Karpas-422 (cell line): ENCODE results near the gene DESI1. TPM values are rescaled to one million over a fixed set of nuclear protein-coding genes. Genes with fewer than 3 reads are reported as not detected.
"Not testable (repeated sequence)": the region's sequence is repeated elsewhere in the genome, so short reads cannot be mapped to it uniquely, and the experiment has no call there.

Experiments used
- DNase-seq: peaks from one replicate; pipeline ENCODE4 v3.0.0-alpha.2; 2015
- H2AFZ ChIP-seq: fragments of 200-600 bp; sonication (generic); 2 replicates; pipeline ENCODE4 v1.6.1; 2014; ENCODE audit warnings: antibody characterized with exemption, low read length, mixed read lengths
- H3K27ac ChIP-seq: fragments of 200-600 bp; sonication (generic); 2 replicates; pipeline ENCODE4 v1.5.1; 2014; ENCODE audit warnings: mild to moderate bottlenecking, low read length, moderate library complexity
- H3K27me3 ChIP-seq: fragments of 200-600 bp; sonication (generic); 2 replicates; pipeline ENCODE4 v1.6.1; 2014; ENCODE audit warnings: low read length, mixed read lengths
- H3K36me3 ChIP-seq: fragments of 200-600 bp; sonication (generic); 2 replicates; pipeline ENCODE4 v1.6.1; 2014; ENCODE audit warnings: low read length, mixed read lengths; ENCODE audit not compliant: insufficient read depth
- H3K4me1 ChIP-seq: fragments of 200-600 bp; sonication (generic); 2 replicates; pipeline ENCODE4 v1.6.1; 2014; ENCODE audit warnings: mild to moderate bottlenecking, low read length, mixed read lengths
- H3K4me2 ChIP-seq: fragments of 200-600 bp; sonication (generic); 2 replicates; pipeline ENCODE4 v1.6.1; 2014; ENCODE audit warnings: low read length, low read depth, mild to moderate bottlenecking; ENCODE audit not compliant: poor library complexity, severe bottlenecking
- H3K4me3 ChIP-seq: fragments of 200-600 bp; sonication (generic); 2 replicates; pipeline ENCODE4 v1.5.1; 2014; ENCODE audit warnings: mild to moderate bottlenecking, antibody characterized with exemption, low read length, mixed read lengths
- H3K79me2 ChIP-seq: fragments of 200-600 bp; sonication (generic); 2 replicates; pipeline ENCODE4 v1.6.1; 2014; ENCODE audit warnings: mild to moderate bottlenecking, low read length, mixed read lengths
- H3K9ac ChIP-seq: fragments of 200-600 bp; sonication (generic); 2 replicates; pipeline ENCODE4 v1.6.0; 2014; ENCODE audit warnings: low read length
- H3K9me2 ChIP-seq: fragments of 200-600 bp; sonication (generic), shearing (Covaris generic); replicated peaks from 2 replicates; pipeline ENCODE4 v1.6.0; 2014; ENCODE audit warnings: mild to moderate bottlenecking, low read length, moderate library complexity; ENCODE audit not compliant: insufficient read depth
- H3K9me3 ChIP-seq: fragments of 300-700, 200-600 bp; sonication (generic); 2 replicates; pipeline ENCODE4 v1.6.1; 2014; ENCODE audit warnings: low read length, mixed read lengths
- H4K20me1 ChIP-seq: fragments of 200-600 bp; sonication (generic); 2 replicates; pipeline ENCODE4 v1.6.1; 2014; ENCODE audit warnings: mild to moderate bottlenecking, antibody characterized with exemption, low read length, low read depth; ENCODE audit not compliant: insufficient read depth
- total RNA-seq: library from RNA; depleted of rRNA; stranded (reverse); fragments of >200 nt; shearing (Covaris generic); gene quantifications from 2 replicates; pipeline ENCODE4 v1.2.3, GENCODE V29; 2014; ENCODE audit warnings: low replicate concordance

The DESI1 gene
- total RNA-seq, 1 experiment from 2014 or later, result 76.0 TPM

GRCh38 chr22:41578818-41579217 lies 42.0 kb downstream of the DESI1 start:
- H3K9me3 ChIP-seq, result no peaks in the 10 kb centered on the region
- H3K9ac ChIP-seq, result no peak overlapping the region
- H3K27me3 ChIP-seq, result no peaks in the 10 kb centered on the region
- no peaks in the 10 kb centered on the region for H3K9me2 ChIP-seq
- no peaks in the 10 kb centered on the region for H4K20me1 ChIP-seq
- H2AFZ ChIP-seq, result no peak overlapping the region
- no peak for DNase-seq
- no peaks in the 10 kb centered on the region for H3K79me2 ChIP-seq
- no peaks in the 10 kb centered on the region; the same call in 1 of the 2 replicates for H3K36me3 ChIP-seq
- no peak overlapping the region for H3K27ac ChIP-seq
- no peaks in the 10 kb centered on the region for H3K4me1 ChIP-seq
- H3K4me3 ChIP-seq, result no peak overlapping the region
- no peak overlapping the region for H3K4me2 ChIP-seq

- Histone ChIP-seq H3K9me3 (no peaks in the 10 kb centered on the region), H3K79me2 (no peaks in the 10 kb centered on the region), H3K9ac (no peak overlapping the region), H3K9me2 (no peaks in the 10 kb centered on the region), H4K20me1 (no peaks in the 10 kb centered on the region), H3K4me1 (no peaks in the 10 kb centered on the region), H2AFZ (no peak overlapping the region), H3K27ac (no peak overlapping the region), H3K27me3 (no peaks in the 10 kb centered on the region), H3K4me3 (no peak overlapping the region), H3K36me3 (no peaks in the 10 kb centered on the region; the same call in 1 of the 2 replicates), H3K4me2 (no peak overlapping the region)
- DNase-seq, result no peak
Observed at GRCh38 chr22:41578114-41578513, 42.7 kb downstream of the DESI1 start.

DNA sequence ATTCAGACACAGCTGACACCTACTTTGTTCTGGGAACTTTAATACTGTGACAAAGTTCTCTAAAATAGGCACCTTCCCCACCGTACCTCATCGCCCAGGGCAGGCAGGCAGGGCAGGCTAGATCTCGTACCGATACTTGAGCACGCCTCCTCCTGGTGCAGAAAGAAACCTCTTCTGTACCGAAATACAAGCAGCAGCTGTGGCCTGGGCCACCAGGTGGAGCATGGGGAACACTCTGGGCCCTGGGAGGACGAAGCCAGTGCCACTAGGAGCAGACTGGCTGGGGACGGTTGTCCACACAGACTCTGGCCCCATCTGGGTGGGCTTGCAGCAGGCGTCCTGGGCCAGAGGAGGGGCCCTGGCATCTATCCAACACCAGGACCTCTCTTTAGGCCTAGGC lies 44.0 kb downstream of the DESI1 start:
- no peaks in the 10 kb centered on the region for H3K9me2 ChIP-seq
- no peaks in the 10 kb centered on the region; the same call in 1 of the 2 replicates for H3K36me3 ChIP-seq
- H3K9ac ChIP-seq, result no peak overlapping the region
- H3K79me2 ChIP-seq, result no peaks in the 10 kb centered on the region
- H4K20me1 ChIP-seq, result no peaks in the 10 kb centered on the region
- H3K4me1 ChIP-seq, result no peaks in the 10 kb centered on the region
- no peak overlapping the region for H3K27ac ChIP-seq
- H3K27me3 ChIP-seq, result no peaks in the 10 kb centered on the region
- no peak overlapping the region for H2AFZ ChIP-seq
- H3K4me3 ChIP-seq, result no peak overlapping the region
- H3K4me2 ChIP-seq, result no peak overlapping the region
- peak; percentile 82 for DNase-seq
- no peaks in the 10 kb centered on the region for H3K9me3 ChIP-seq

DNA sequence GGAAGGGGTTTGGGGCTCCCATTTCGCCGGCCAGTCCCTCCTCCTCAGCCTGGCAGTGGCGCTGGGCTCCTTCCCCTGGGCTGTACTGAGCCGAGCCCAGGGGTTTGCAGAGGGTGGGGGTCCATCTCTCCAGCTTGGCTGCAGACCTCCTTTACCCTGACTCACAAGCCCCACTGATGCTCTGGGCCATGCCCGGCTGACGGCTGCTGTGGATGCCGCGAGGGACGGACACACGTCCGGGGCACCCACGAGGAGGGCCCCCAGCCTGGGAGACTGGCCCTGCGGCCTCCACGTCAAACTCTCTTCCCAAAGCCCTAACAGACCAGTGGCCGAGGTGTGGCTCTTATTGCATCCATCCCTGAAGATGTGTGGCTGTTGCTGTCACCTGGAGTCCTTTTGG lies 45.3 kb downstream of the DESI1 start:
- H3K36me3 ChIP-seq, result no peaks in the 10 kb centered on the region; the same call in 1 of the 2 replicates
- no peak overlapping the region for H3K9ac ChIP-seq
- no peak overlapping the region for H2AFZ ChIP-seq

GRCh38 chr22:41574847-41575381 lies 45.9 kb downstream of the DESI1 start:
- Histone ChIP-seq H3K4me1 (no peaks in the 10 kb centered on the region), H3K9ac (no peak overlapping the region)
- no peak for DNase-seq

More for the DNA sequence above, 45.3 kb downstream of the DESI1 start:
- H3K4me3 ChIP-seq, result no peak overlapping the region
- no peak for DNase-seq
- H3K4me2 ChIP-seq, result no peak overlapping the region
- H3K27me3 ChIP-seq, result no peaks in the 10 kb centered on the region
- H3K9me3 ChIP-seq, result no peaks in the 10 kb centered on the region
- no peaks in the 10 kb centered on the region for H3K9me2 ChIP-seq
- H4K20me1 ChIP-seq, result no peaks in the 10 kb centered on the region
- no peaks in the 10 kb centered on the region for H3K4me1 ChIP-seq
- H3K27ac ChIP-seq, result no peak overlapping the region
- no peaks in the 10 kb centered on the region for H3K79me2 ChIP-seq

GRCh38 chr22:41573677-41574076 lies 47.2 kb downstream of the DESI1 start:
- no peaks in the 10 kb centered on the region for H3K27me3 ChIP-seq
- H3K27ac ChIP-seq, result no peak overlapping the region
- no peak overlapping the region for H3K4me2 ChIP-seq
- no peaks in the 10 kb centered on the region for H3K9me3 ChIP-seq
- no peaks in the 10 kb centered on the region for H3K4me1 ChIP-seq
- H3K4me3 ChIP-seq, result no peak overlapping the region
- no peaks in the 10 kb centered on the region for H3K36me3 ChIP-seq
- no peaks in the 10 kb centered on the region for H3K9me2 ChIP-seq
- no peak overlapping the region for H3K9ac ChIP-seq
- H3K79me2 ChIP-seq, result no peaks in the 10 kb centered on the region
- no peak overlapping the region for H2AFZ ChIP-seq
- no peak for DNase-seq
- H4K20me1 ChIP-seq, result no peaks in the 10 kb centered on the region

More at GRCh38 chr22:41574847-41575381, 45.9 kb downstream of the DESI1 start:
- no peaks in the 10 kb centered on the region for H3K27me3 ChIP-seq
- H4K20me1 ChIP-seq, result no peaks in the 10 kb centered on the region
- no peaks in the 10 kb centered on the region for H3K9me3 ChIP-seq
- no peak overlapping the region for H2AFZ ChIP-seq
- no peak overlapping the region for H3K27ac ChIP-seq
- H3K36me3 ChIP-seq, result no peaks in the 10 kb centered on the region; the same call in 1 of the 2 replicates
- H3K4me2 ChIP-seq, result no peak overlapping the region
- H3K4me3 ChIP-seq, result no peak overlapping the region
- no peaks in the 10 kb centered on the region for H3K79me2 ChIP-seq
- H3K9me2 ChIP-seq, result no peaks in the 10 kb centered on the region

GRCh38 chr22:41572305-41572704 lies 48.5 kb downstream of the DESI1 start:
- H2AFZ ChIP-seq, H3K4me1 ChIP-seq, H3K27ac ChIP-seq, H4K20me1 ChIP-seq, H3K4me2 ChIP-seq, H3K36me3 ChIP-seq, H3K4me3 ChIP-seq, H3K9me3 ChIP-seq, DNase-seq, H3K79me2 ChIP-seq, H3K27me3 ChIP-seq, H3K9me2 ChIP-seq, H3K9ac ChIP-seq: not testable (repeated sequence)

DNA sequence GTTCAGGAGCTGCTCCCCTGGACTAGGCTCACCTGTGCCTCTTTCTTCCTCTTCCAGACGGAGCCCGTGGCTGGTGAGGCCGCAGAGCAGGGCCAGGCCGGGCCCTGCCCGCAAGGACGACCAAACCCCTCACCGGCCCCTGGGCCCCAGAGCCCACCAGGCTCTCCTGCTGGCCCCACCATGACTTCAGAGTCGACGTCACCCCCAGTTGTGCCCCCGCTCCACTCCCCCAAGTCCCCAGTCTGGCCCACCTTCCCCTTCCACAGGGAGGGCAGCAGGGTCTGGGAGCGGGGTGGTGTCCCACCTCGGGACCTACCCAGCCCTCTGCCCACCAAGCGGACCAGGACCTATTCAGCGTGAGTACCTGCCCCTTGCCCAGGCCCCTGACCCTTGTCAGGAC lies 49.1 kb downstream of the DESI1 start:
- H3K4me1 ChIP-seq, result no peaks in the 10 kb centered on the region
- H3K9me3 ChIP-seq, result no peaks in the 10 kb centered on the region
- H3K9ac ChIP-seq, result no peak overlapping the region
- DNase-seq, result no peak
- H3K27me3 ChIP-seq, result no peaks in the 10 kb centered on the region
- H3K36me3 ChIP-seq, result no peaks in the 10 kb centered on the region
- no peak overlapping the region for H3K4me2 ChIP-seq
- H3K79me2 ChIP-seq, result no peaks in the 10 kb centered on the region
- H2AFZ ChIP-seq, result no peak overlapping the region
- no peaks in the 10 kb centered on the region for H3K9me2 ChIP-seq
- H3K4me3 ChIP-seq, result no peak overlapping the region
- no peaks in the 10 kb centered on the region for H4K20me1 ChIP-seq
- no peak overlapping the region for H3K27ac ChIP-seq
